PC-3 (cell line): ENCODE measurements around the gene CTNNA3. TPM values are rescaled to one million over a fixed set of nuclear protein-coding genes. Genes with fewer than 3 reads are reported as not detected.

Experiments used
- ATAC-seq: fragments of 200-7000 bp; cut with Tn5 transposase; 2 replicates; pipeline ENCODE4 v1.9.1; 2020; ENCODE audit warnings: mild to moderate bottlenecking, moderate library complexity
- BruUV-seq: library from RNA; stranded (reverse); fragments of 400-500 nt; replicated peaks from 2 replicates; lab custom pipeline; 2021; lab: Mats Ljungman, UMichigan
- CTCF ChIA-PET: fragments of 300-600 bp; sonication (Branson Sonifier 250); formaldehyde crosslinking; loops from one replicate; lab custom pipeline; 2022; ENCODE audit warnings: antibody characterized with exemption; lab: Charles Lee
- POLR2A ChIA-PET: fragments of 300-600 bp; sonication (Branson Sonifier 250); formaldehyde crosslinking; loops from one replicate; lab custom pipeline; 2022; ENCODE audit warnings: antibody characterized with exemption; ENCODE audit not compliant: unreplicated experiment; lab: Charles Lee
- DNase-seq: peaks from one replicate; pipeline ENCODE4 v3.0.0-alpha.2; 2015
- H2AFZ ChIP-seq: fragments of 300-600 bp; sonication (generic); 2 replicates; pipeline ENCODE4 v1.6.0; 2016; ENCODE audit warnings: antibody characterized with exemption, low read length
- H3F3A ChIP-seq: fragments of 300-600 bp; sonication (generic); one replicate; pipeline ENCODE4 v1.6.0; 2017; ENCODE audit warnings: antibody characterized with exemption, low read length, control low read depth, mild to moderate bottlenecking; ENCODE audit not compliant: unreplicated experiment
- H3K27ac ChIP-seq: fragments of 300-600 bp; sonication (generic); 2 replicates; pipeline ENCODE4 v1.5.1; 2016; ENCODE audit warnings: mild to moderate bottlenecking, low read length
- H3K27me3 ChIP-seq: fragments of 300-600 bp; sonication (generic); 2 replicates; pipeline ENCODE4 v1.6.1; 2016; ENCODE audit warnings: low read length, mixed read lengths
- H3K36me3 ChIP-seq: fragments of 300-600 bp; sonication (generic); 2 replicates; pipeline ENCODE4 v1.6.1; 2016; ENCODE audit warnings: low read depth, mixed run types, low read length, mixed read lengths
- H3K4me1 ChIP-seq: fragments of 300-600 bp; sonication (generic); 2 replicates; pipeline ENCODE4 v1.5.1; 2016; ENCODE audit warnings: low read length; ENCODE audit not compliant: insufficient read depth
- H3K4me2 ChIP-seq: fragments of 300-600 bp; sonication (generic); 2 replicates; pipeline ENCODE4 v1.6.0; 2016; ENCODE audit warnings: low read length
- H3K4me3 ChIP-seq: fragments of 300-600 bp; sonication (generic); 2 replicates; pipeline ENCODE4 v1.5.1; 2016; ENCODE audit warnings: mild to moderate bottlenecking, low read length, mixed read lengths
- H3K79me2 ChIP-seq: fragments of 300-600 bp; sonication (generic); 2 replicates; pipeline ENCODE4 v1.6.1; 2017; ENCODE audit warnings: low read length, mixed read lengths
- H3K9ac ChIP-seq: fragments of 300-600 bp; sonication (generic); 2 replicates; pipeline ENCODE4 v1.6.0; 2016; ENCODE audit warnings: mild to moderate bottlenecking, low read length
- H3K9me2 ChIP-seq: fragments of 300-600 bp; sonication (generic); replicated peaks from 2 replicates; pipeline ENCODE4 v1.6.1; 2016; ENCODE audit warnings: mixed run types, low read length, mixed read lengths
- H3K9me3 ChIP-seq: fragments of 300-600 bp; sonication (generic); 2 replicates; pipeline ENCODE4 v1.6.1; 2016; ENCODE audit warnings: low read length, mixed read lengths
- H4K20me1 ChIP-seq: fragments of 300-600 bp; sonication (generic); 2 replicates; pipeline ENCODE4 v1.6.1; 2016; ENCODE audit warnings: low read length, mixed read lengths
- EZH2 ChIP-seq: fragments of 300-600 bp; sonication (generic); IDR thresholded peaks from one replicate; pipeline ENCODE4 v1.6.1; 2017; ENCODE audit warnings: antibody characterized with exemption, mild to moderate bottlenecking, low read length; ENCODE audit not compliant: unreplicated experiment
- EZH2phosphoT487 ChIP-seq: fragments of 300-600 bp; sonication (generic); IDR thresholded peaks from 2 replicates; pipeline ENCODE4 v1.6.1; 2018; ENCODE audit warnings: mild to moderate bottlenecking, antibody characterized with exemption, low read length, borderline replicate concordance
- intact Hi-C: fragments of 100-400 bp; cut with micrococcal nuclease; formaldehyde crosslinking; loops from 2 replicates; pipeline ENCODE4 v1.9.0; 2023
- total RNA-seq: library from RNA; depleted of rRNA; stranded (reverse); fragments of >200 nt; gene quantifications from 2 replicates; pipeline ENCODE4 v1.2.3, GENCODE V29; 2014
- TF ChIP-seq, protein P1 (sequence below): fragments of 300-600 bp; sonication (generic); conservative IDR thresholded peaks from 2 replicates; pipeline ENCODE4 v1.5.1; 2017; ENCODE audit warnings: antibody characterized with exemption, low read depth, mild to moderate bottlenecking, low read length

Gene CTNNA3
- total RNA-seq, 1 experiment from 2014 or later = 1.9 TPM

DNA sequence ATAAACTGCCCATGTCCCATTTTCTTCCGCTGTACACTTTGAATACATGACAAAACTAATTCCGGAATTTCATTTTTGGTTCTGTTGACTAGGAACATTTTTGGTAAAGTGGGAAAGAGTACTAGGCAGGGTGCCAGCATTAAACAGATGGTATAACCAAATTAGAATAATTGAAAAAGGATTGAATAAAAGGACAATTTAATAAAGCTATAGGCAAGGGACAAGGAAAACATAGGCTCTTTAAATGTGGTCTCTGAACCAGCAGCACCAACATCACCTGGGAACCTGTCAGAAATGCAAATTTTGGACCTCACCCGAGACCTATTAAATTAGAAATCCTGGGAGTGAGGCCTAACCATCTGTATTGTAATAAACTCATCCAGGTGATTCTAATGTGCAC, 393.3 kb downstream of the CTNNA3 start:
- H3K9me3 ChIP-seq = no peaks in the 10 kb centered on the region
- H2AFZ ChIP-seq = no peak overlapping the region
- H3K27ac ChIP-seq = no peak overlapping the region
- intact Hi-C loops = loop anchor here (10.0 kb wide), 1 partner anchor 998 kb away; no protein-coding TSS in a partner anchor
- peaks cover 23% of the 10 kb centered on the region for H3K27me3 ChIP-seq
- H3F3A ChIP-seq = no peaks in the 10 kb centered on the region
- ATAC-seq (no peak), DNase-seq (no peak)
- H3K4me2 ChIP-seq = no peak overlapping the region
- POLR2A ChIA-PET = no interaction called here
- H3K4me3 ChIP-seq = no peak overlapping the region
- no TSS peak for BruUV-seq
- 0 out of 2 replicates have a peak, but pooled peaks cover 4% of the 10 kb centered on the region for H3K9me2 ChIP-seq
- CTCF ChIA-PET = no interaction called here
- no peaks in the 10 kb centered on the region for H3K79me2 ChIP-seq
- TF ChIP-seq, protein P1, sequence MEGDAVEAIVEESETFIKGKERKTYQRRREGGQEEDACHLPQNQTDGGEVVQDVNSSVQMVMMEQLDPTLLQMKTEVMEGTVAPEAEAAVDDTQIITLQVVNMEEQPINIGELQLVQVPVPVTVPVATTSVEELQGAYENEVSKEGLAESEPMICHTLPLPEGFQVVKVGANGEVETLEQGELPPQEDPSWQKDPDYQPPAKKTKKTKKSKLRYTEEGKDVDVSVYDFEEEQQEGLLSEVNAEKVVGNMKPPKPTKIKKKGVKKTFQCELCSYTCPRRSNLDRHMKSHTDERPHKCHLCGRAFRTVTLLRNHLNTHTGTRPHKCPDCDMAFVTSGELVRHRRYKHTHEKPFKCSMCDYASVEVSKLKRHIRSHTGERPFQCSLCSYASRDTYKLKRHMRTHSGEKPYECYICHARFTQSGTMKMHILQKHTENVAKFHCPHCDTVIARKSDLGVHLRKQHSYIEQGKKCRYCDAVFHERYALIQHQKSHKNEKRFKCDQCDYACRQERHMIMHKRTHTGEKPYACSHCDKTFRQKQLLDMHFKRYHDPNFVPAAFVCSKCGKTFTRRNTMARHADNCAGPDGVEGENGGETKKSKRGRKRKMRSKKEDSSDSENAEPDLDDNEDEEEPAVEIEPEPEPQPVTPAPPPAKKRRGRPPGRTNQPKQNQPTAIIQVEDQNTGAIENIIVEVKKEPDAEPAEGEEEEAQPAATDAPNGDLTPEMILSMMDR = no peak
- TF ChIP-seq EZH2phosphoT487 = no peak
- TF ChIP-seq EZH2 = no peak
- no peaks in the 10 kb centered on the region for H3K36me3 ChIP-seq
- no peak overlapping the region for H3K9ac ChIP-seq
- peaks cover 3% of the 10 kb centered on the region; the same call in 1 of the 2 replicates for H4K20me1 ChIP-seq
- H3K4me1 ChIP-seq = 0 out of 2 replicates have a peak, but pooled peaks cover under 1% of the 10 kb centered on the region

DNA sequence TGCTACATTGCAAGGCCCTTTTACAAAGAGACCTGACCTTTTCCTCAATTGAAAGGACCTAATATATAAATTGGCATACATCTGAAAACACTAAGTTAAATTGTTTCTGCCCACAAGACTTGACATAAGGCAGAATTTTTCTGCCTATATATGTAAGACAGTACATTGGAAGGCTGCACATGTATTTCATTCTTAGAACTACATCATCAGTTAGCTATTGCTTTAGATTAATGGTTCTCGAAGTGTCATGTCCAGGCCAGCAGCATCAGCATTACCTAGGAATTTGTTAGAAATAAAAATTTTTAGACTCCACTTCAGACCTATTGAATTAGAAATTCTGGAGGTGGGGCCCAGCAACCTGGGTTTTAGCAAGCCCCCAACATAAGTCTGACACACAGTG, 396.2 kb downstream of the CTNNA3 start:
- intact Hi-C loops = loop anchor here (10.0 kb wide), 1 partner anchor 995 kb away; no protein-coding TSS in a partner anchor
- Histone ChIP-seq H3K9me2 (0 out of 2 replicates have a peak, but pooled peaks cover 4% of the 10 kb centered on the region), H3K9ac (no peak overlapping the region), H3K4me2 (no peak overlapping the region), H2AFZ (no peak overlapping the region), H3K4me1 (0 out of 2 replicates have a peak, but pooled peaks cover 3% of the 10 kb centered on the region), H3K27me3 (peaks cover 23% of the 10 kb centered on the region), H3F3A (no peaks in the 10 kb centered on the region), H3K27ac (no peak overlapping the region), H3K4me3 (no peak overlapping the region), H3K79me2 (no peaks in the 10 kb centered on the region), H4K20me1 (peaks cover 3% of the 10 kb centered on the region; the same call in 1 of the 2 replicates), H3K36me3 (no peaks in the 10 kb centered on the region), H3K9me3 (no peaks in the 10 kb centered on the region)
- BruUV-seq = no TSS peak
- DNase-seq (no peak), ATAC-seq (no peak)
- ChIA-PET POLR2A (no interaction called here), CTCF (no interaction called here)
- TF ChIP-seq EZH2 (no peak), EZH2phosphoT487 (no peak)
- TF ChIP-seq, protein P1 = no peak

DNA sequence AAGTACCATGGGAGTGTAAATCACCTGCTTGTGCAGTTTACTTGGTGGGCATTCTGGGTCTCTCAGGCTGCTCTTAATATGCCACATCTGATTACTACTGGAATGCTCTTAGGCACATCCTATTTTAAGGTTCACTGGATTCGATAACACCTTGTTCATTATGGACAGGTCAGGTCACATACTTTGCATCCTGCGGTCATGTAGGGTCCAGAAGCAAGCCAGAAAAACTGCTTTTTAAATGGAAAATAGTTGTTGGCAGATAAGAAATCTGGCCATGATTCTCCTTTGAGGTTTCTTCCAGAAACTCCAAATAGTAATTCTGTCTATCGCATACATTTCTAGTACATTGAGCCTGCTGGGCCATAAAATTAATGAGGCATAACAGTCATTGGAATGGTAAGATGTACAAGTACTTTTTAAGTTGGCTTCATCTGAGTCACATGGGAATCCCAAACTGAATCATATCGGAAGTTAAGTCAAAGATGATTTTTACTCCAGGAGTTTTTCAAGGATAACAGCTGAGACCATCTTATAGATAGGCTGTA, 398.3 kb downstream of the CTNNA3 start:
- ATAC-seq (peak; percentile 84), DNase-seq (peak; percentile 79)
- Histone ChIP-seq H3K27ac (no peak overlapping the region), H3K9me3 (no peaks in the 10 kb centered on the region), H3K4me3 (no peak overlapping the region), H3K36me3 (no peaks in the 10 kb centered on the region), H3K79me2 (no peaks in the 10 kb centered on the region), H2AFZ (no peak overlapping the region), H4K20me1 (peaks cover 3% of the 10 kb centered on the region; the same call in 1 of the 2 replicates), H3K27me3 (peaks cover 5% of the 10 kb centered on the region; the same call in 1 of the 2 replicates), H3K9ac (no peak overlapping the region), H3F3A (no peaks in the 10 kb centered on the region), H3K9me2 (0 out of 2 replicates have a peak, but pooled peaks cover 4% of the 10 kb centered on the region), H3K4me1 (0 out of 2 replicates have a peak, but pooled peaks cover 3% of the 10 kb centered on the region), H3K4me2 (no peak overlapping the region)
- BruUV-seq = no TSS peak
- CTCF ChIA-PET = no interaction called here
- intact Hi-C loops = no loop called here
- POLR2A ChIA-PET = no interaction called here
- TF ChIP-seq, protein P1 = no peak
- TF ChIP-seq EZH2 (no peak), EZH2phosphoT487 (no peak)
